Fibroblast of lung (primary cell): ENCODE data around the gene P2RY6.

Experiments
- CTCF ChIP-seq, 2 donors: IDR thresholded peaks in 1 of 2; conservative IDR thresholded peaks in 1 of 2; 1 replicate in 1 of 2; 2 replicates in 1 of 2; pipeline ENCODE4 v1.5.1; 2011 to 2012; ENCODE audit warnings: low read length in 2 of 2, control low read depth in 1 of 2, inconsistent platforms in 1 of 2, low read depth in 1 of 2, mild to moderate bottlenecking in 1 of 2
- EZH2 ChIP-seq: IDR thresholded peaks from 2 replicates; pipeline ENCODE4 v1.5.1; 2012; ENCODE audit warnings: low read length, control low read depth, mild to moderate bottlenecking; ENCODE audit errors: missing control alignments

GRCh38 chr11:73259406-73260126, 12.6 kb upstream of the P2RY6 start:
- no peak for TF ChIP-seq CTCF (conservative IDR thresholded peaks at IDR 0.05 in 1 of 2, IDR thresholded peaks at IDR 0.05 in 1 of 2; ENCODE audit: low read depth in 1 of 2, low read length in 2 of 2)
- no peak for TF ChIP-seq EZH2
